HEK293 (cell line): ENCODE results near the gene CBX2.

Experiments used
- ZBTB7A ChIP-seq: fragments of 450-650 bp; formaldehyde crosslinking; IDR thresholded peaks from 2 replicates; pipeline ENCODE4 v1.5.1; 2016; ENCODE audit warnings: low read depth, missing biosample characterization, missing genetic modification characterization
- ZNF335 ChIP-seq: fragments of 450-650 bp; formaldehyde crosslinking; conservative IDR thresholded peaks from 2 replicates; pipeline ENCODE4 v1.5.1; 2016; ENCODE audit warnings: missing biosample characterization, missing genetic modification characterization
- ZNF426 ChIP-seq: fragments of 450-650 bp; formaldehyde crosslinking; IDR thresholded peaks from 2 replicates; pipeline ENCODE4 v1.5.1; 2017; ENCODE audit warnings: missing biosample characterization, missing genetic modification characterization, mild to moderate bottlenecking, inconsistent platforms, moderate library complexity
- ZNF629 ChIP-seq: fragments of 450-650 bp; formaldehyde crosslinking; IDR thresholded peaks from 2 replicates; pipeline ENCODE4 v1.5.1; 2017; ENCODE audit warnings: missing biosample characterization, missing genetic modification characterization
- TF ChIP-seq, protein P1 (sequence below): fragments of 450-650 bp; formaldehyde crosslinking; IDR thresholded peaks from 2 replicates; pipeline ENCODE4 v1.5.1; 2016; ENCODE audit warnings: missing biosample characterization, missing genetic modification characterization
- TF ChIP-seq, protein P2 (sequence below): fragments of 450-650 bp; formaldehyde crosslinking; IDR thresholded peaks from 2 replicates; pipeline ENCODE4 v1.5.1; 2016; ENCODE audit warnings: missing biosample characterization, missing genetic modification characterization
- TF ChIP-seq, protein P3 (sequence below): fragments of 450-650 bp; IDR thresholded peaks from 2 replicates; pipeline ENCODE4 v1.5.1; 2018; ENCODE audit warnings: missing biosample characterization, missing genetic modification characterization

- TF ChIP-seq, protein P1, sequence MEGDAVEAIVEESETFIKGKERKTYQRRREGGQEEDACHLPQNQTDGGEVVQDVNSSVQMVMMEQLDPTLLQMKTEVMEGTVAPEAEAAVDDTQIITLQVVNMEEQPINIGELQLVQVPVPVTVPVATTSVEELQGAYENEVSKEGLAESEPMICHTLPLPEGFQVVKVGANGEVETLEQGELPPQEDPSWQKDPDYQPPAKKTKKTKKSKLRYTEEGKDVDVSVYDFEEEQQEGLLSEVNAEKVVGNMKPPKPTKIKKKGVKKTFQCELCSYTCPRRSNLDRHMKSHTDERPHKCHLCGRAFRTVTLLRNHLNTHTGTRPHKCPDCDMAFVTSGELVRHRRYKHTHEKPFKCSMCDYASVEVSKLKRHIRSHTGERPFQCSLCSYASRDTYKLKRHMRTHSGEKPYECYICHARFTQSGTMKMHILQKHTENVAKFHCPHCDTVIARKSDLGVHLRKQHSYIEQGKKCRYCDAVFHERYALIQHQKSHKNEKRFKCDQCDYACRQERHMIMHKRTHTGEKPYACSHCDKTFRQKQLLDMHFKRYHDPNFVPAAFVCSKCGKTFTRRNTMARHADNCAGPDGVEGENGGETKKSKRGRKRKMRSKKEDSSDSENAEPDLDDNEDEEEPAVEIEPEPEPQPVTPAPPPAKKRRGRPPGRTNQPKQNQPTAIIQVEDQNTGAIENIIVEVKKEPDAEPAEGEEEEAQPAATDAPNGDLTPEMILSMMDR (tag by site-specific recombination) = no peak
- TF ChIP-seq ZNF335 (tag by site-specific recombination) = no peak
- TF ChIP-seq, protein P2, sequence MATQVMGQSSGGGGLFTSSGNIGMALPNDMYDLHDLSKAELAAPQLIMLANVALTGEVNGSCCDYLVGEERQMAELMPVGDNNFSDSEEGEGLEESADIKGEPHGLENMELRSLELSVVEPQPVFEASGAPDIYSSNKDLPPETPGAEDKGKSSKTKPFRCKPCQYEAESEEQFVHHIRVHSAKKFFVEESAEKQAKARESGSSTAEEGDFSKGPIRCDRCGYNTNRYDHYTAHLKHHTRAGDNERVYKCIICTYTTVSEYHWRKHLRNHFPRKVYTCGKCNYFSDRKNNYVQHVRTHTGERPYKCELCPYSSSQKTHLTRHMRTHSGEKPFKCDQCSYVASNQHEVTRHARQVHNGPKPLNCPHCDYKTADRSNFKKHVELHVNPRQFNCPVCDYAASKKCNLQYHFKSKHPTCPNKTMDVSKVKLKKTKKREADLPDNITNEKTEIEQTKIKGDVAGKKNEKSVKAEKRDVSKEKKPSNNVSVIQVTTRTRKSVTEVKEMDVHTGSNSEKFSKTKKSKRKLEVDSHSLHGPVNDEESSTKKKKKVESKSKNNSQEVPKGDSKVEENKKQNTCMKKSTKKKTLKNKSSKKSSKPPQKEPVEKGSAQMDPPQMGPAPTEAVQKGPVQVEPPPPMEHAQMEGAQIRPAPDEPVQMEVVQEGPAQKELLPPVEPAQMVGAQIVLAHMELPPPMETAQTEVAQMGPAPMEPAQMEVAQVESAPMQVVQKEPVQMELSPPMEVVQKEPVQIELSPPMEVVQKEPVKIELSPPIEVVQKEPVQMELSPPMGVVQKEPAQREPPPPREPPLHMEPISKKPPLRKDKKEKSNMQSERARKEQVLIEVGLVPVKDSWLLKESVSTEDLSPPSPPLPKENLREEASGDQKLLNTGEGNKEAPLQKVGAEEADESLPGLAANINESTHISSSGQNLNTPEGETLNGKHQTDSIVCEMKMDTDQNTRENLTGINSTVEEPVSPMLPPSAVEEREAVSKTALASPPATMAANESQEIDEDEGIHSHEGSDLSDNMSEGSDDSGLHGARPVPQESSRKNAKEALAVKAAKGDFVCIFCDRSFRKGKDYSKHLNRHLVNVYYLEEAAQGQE = no peak
- no peak for TF ChIP-seq ZBTB7A (tag by site-specific recombination)
- TF ChIP-seq ZNF629 (tag by site-specific recombination) = no peak
- no peak for TF ChIP-seq ZNF426 (tag by site-specific recombination)
- TF ChIP-seq, protein P3, sequence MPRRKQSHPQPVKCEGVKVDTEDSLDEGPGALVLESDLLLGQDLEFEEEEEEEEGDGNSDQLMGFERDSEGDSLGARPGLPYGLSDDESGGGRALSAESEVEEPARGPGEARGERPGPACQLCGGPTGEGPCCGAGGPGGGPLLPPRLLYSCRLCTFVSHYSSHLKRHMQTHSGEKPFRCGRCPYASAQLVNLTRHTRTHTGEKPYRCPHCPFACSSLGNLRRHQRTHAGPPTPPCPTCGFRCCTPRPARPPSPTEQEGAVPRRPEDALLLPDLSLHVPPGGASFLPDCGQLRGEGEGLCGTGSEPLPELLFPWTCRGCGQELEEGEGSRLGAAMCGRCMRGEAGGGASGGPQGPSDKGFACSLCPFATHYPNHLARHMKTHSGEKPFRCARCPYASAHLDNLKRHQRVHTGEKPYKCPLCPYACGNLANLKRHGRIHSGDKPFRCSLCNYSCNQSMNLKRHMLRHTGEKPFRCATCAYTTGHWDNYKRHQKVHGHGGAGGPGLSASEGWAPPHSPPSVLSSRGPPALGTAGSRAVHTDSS (tag by site-specific recombination) = no peak
Measured at GRCh38 chr17:79814127-79814973, 36.4 kb downstream of the CBX2 start.
